Stimulated activated CD4-positive, alpha-beta T cell treated with anti-CD3 and anti-CD28 coated beads, Interleukin-15, amount 100 ng/mL, for 48 hours (primary cell): ENCODE results near the gene ARAP1.
A peak's percentile ranks its signal among the peaks of the same experiment; 100 is the strongest.

Source experiments
- DNase-seq, 2 donors: peaks; one replicate each; pipeline ENCODE4 v3.0.0-alpha.2; 2020; ENCODE audit warnings: low read depth in 2 of 2

ARAP1 gene

DNA sequence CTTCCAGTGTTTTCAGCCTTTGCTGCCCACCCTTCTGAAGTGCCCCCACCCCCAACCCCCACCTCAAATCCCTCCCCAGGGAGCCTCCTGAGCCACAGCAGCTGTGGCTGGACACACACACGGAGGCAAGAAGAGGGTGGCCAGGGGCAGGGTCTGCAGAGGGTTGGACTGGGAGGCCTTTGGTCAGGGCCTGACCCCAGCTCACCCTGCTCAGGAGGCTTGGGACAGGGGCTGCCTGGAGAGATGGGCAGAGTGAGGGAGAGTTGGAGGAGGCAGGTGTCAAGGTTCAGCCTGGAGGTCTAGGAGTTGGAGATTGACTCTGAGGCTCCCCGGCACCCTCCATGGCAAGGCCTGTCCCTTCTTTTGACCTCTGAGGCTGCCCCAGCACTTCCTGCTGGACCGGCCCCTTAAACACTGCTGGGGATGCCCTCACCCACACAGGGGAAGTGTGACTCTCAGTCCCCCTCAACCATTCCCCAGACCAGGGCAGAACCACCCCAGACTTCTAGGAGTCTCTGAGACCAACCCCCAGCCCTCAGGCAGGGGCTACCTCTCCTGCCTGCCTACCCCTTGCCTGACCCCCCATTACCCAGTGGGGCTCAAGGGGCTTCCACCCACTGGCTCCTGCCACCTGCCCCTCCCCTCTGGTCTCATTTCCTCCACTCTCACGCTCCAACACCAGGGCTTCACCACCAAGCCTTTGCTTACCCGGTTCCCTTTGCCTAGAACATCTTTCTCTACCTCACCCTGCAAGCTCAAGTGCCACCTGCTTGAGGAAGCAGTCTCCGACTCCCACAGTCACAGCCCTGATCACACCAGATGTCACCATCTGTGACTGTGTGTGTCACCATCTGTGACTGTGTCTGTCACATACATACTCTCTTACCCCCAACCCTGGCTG, 8.6 kb downstream of the ARAP1 start:
- no peak for DNase-seq

DNA sequence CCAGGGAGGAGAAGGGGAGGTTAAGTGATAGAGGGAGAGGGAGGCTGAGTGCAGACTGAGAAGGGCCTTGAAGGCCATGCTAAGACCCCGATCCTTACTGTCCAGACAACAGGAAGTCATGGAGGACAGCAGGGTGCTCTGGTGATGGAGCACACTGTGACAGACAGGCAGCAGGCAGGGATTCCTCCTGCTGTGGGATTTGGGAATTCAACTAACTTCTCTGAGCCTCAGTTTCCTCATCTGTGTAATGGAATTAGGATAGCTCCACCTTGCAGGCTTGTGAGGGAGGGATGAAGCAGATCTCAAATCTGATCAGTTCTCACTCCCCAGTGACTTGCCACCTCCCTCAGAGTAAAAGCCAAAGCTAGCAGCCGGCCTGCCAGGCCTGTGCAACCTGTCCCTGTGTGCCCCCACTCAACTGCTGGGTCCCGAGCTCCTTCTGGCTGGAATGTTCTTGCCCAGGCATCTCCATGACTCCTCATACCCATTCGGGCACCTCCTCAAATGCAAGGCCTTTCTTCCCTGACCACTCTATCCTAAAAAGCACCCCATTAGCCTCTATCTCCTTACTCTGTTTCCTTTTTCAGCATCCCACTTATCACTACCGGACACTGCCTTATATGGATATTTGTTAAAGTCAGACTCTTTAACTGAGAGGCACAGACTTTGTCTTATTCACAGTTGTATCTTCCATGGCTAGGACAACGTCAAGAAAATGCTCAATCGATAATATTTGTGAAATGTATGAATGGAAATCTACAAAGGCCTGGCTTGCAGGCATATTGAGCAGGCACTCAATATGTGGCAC, 9.5 kb downstream of the ARAP1 start:
- DNase-seq: no peak

DNA sequence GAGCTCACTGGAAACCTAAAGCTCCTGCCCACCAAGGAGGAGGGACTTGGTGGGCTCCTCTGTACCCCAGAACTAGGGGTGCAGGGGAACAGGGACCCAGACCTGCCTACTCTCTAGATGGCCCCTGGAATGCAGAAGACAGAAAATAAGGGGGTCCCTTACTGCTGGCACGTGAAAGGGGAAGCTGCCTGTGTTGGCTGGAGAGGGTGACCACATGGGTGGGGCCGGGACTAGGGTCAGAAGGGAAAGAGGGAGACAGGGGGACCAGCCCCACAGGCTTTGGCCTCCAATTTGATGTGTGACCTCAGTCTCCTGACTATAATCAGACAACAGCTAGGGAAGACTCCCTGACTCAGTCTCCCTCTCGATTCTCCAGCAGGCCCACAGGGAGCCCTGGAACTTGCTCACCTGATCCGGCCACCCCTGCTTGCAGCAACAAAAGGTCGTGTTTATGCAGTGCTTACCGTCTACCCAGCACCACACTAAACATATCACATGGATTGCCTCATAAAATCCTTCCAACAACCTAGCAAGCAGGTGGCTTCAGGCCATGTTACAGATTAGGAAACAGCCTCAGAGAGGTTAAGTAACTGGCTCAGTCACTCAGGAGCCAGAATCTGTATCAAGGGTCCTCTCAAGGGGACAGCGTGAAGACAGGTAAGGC, 10.2 kb downstream of the ARAP1 start:
- DNase-seq: no peak

DNA sequence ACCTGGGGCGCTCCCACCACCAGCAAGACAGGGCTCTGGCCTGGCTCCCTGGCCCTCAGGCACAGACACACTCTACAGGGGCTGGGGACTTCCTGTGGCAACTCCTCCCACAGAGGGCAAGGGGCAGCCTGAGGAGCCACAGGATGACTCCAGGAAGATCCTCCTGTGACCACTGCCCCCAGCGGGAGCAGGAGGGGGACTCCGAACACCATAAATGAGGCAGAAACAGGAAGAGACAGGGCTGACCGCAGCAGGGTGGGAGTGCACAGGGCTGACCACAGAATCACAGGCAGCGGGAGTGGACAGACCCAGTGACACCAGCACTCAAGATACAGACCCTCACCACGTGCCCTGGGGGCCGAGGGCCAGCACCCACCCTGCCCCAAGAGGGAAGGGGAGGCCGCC, 10.8 kb downstream of the ARAP1 start:
- DNase-seq: no peak

DNA sequence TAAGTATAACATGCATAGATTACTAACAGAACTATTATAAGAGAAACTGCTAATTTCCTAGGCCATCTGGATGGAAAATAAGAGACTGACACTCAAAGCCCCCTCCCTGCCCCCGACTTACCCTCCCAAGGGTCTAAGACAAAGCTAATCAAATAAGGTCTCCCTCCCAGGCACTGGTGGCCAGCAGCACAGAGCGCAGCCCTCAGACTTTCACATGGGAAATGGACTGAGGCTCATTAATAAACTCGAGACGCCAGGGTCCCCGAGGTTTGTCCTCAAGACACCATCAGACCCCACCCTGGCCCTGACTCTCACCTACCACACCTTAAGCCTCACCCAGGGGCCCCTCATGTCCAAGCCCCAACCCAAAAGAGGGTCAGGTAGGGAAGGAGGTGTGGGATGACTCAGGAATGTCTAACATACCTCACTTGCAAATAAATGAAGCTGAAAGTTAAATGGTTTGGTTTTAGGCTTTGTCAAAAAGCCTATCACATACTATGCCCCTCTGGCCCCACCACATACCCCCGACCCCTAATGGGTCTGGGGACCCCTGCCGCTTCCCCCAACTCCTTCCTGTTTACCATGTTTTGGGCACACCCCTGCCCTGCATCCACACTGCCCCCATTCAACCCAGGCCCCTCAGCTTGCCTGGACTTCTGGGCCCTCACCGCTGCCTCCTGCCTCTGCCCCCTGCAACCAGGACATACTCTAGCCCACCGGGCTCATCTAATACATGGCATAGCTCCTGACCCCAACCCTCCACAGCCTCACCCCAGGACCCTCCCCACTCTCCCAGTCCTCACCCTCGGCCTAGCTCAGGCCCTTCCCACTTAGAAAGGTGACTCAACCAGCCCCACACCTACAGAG, 11.4 kb downstream of the ARAP1 start:
- DNase-seq: no peak

DNA sequence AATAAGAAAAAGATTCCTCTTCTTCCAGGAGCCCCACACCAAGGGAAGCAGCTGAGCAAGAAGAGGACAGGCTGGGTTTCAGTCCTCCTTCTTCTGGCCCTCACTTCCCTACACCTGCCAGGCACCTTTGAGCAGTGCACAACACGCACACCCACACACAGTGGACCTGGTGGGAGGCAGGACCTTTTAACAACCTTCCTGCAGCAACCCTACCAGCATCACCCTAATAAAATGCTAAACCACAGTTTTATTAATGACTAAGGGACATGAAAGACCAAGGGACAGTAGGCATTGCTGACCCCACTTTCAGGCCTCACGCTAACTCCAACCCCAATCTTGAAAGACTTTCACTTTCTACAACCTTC, 12.2 kb downstream of the ARAP1 start:
- no peak for DNase-seq

DNA sequence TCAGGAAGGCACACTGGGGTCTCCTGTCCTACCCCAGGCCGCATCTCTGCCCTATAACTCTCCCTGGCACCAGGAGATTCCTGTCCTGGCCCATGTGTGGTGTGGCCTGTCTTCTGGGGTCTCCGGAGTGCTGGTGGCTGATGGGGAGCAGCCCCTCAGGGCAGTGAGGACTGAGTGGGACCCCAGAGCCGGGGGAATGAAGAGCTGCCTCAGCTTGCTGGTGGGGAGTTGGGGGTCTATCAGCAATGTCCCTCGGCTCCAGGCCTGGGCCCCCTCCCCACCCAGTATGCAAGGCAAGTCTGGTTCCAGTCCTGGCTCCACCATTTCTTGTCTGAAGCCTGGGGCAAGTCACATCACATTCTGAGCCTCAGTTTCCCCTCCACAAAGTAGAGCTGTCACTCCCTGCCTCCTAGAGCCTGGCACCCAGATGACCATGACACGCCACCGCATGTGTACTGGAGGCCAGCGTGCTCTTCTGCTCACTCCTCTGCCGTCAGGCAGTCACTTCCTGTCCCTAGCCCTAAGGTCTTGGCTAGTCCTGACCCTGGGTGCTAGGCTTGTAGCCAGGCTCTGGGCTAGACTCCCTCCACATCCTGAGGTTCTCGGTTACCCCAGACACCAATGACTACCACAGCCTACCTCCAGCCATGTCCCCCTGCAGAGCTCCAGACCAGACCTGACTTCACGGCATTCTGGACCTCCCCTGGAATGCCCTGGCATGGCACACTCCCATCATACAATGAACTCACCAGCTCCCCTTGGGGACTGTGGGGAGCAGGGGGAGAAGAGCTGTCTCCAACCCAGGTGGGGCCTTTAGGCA, 12.8 kb downstream of the ARAP1 start:
- no peak for DNase-seq

DNA sequence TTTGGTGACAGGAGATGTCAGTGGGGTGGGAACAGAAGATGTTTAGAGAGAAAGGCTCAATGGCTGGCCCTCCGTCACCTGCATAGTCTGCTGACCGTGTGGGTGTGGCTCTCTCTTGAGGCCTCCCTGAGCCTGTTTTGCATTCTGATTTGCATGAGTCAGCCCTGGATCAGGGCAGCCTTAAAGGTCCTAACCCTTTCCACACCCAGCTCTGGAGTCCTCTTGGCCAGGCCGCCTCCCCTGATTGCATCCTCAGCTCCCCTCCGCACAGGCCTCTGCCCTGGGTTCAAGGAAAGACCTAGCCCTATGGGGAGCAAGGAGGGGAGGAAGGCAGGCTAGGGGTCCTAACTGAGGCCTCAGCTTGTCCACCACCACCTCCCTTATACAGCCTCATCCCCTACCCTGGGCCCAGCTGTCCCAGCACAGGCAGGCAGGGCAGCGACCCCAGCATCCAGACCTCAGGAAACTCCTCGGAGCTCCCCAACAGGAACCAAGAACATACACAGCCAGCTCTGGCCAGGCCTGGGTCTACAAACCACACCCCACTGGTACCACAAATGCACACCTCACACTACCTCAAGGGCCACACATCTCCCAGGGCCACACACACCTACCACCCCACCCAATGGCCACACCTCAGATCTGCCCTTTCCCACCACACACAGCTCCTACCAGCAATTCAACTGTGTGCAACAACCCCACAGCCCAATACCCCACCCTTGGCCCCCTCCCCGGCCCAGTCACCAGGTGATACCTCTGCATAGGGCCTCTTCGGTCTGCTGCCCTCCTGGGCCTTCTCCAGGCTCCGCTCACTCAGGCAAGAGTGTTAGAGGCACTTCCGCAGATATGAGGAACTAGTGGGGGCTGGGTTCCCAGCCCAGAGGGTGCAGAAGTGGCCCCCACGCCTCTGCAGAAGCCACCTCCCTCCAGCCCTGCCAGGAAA, 13.7 kb downstream of the ARAP1 start:
- no peak for DNase-seq

DNA sequence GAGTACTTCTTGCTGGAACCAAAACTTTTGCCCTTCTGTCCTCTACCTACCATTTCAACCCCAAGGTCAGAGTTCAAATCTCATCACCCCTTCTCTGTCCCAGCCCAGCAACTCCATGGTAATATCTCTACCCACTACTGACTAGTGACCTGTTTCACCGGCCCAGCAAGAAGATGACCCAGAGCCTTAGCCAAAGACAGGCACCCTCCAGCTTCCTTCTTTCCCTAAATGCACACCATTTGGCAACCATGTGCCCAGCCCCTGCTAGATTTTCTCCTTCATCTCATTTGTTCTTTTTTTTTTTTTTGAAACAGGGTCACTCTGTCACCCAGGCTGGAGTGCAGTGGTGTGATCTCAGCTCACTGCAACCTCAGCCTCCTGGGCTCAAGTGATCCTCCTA, 14.9 kb downstream of the ARAP1 start:
- DNase-seq: no peak

DNA sequence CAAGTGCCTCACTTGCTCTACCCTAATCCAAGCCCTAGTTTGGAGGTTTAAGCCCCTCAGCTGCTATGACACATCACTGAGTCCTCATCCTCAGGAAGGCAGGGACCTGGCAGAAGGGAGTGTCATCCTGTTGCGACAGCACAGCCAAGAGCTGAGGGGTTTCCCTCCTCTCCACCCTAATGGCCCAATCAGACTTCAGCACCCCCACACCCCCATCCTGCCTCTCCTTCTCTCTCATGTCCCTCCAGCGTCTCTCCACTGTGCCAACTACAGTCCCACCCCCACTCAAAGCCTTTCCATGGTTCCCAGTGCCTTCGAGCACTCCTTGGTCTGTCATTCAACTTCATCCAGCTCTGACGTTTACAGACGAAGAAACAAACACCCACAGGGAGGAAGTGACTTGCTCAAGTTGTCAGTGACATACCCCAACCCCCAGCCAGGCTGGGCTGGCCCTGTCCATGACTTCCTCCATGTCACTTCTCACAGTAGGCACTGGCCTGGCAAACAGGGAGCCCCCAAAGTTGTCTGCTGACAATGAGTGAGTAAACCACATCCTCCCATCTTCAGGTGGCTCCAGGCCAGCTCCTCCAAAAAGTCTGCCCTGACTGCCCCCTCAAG, 15.6 kb downstream of the ARAP1 start:
- DNase-seq: peak; percentile 42 to 49

DNA sequence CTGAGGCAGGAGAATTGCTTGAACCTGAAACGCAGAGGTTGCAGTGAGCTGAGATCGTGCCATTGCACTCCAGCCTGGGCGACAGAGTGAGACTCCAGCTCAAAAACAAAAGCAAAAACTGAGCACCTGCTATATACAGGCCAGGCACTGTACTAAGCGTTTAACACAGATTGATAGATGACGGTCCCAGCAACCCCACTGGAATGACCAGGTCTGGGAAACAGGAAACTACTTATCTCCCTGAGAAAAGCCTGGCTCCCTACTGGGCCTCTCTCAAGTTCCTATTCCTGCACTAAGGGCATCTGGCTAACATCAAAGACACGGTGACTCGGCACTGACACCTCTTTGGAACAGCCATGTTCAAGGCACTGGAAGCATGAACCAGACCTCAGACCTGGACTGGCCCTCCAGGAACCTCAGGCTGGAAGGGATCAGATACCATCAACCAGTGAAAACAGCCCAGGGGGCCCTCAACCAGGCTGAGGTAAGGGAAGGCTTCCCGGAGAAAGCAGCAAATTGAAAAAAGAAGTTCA, 16.6 kb downstream of the ARAP1 start:
- DNase-seq: no peak

DNA sequence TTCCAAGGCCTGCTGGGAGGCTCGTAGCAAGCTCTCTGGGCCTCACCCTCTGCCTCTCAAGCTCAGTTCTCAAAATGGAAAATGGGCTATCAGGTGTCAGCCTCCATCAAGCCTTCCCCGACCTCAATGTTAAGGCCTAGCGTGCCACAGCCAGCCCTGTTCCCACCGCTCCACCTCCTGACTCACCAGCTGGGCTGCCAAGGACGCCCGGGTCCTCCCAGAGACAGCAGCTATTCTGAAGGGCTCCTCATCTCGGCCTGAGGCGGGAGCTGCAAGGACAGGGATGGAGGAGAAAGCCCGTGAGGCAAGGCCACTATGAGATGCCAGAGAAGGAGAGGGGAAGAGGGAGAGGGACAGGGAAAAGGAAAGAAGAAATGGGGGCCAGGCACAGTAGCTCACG, 19.9 kb downstream of the ARAP1 start:
- no peak for DNase-seq

DNA sequence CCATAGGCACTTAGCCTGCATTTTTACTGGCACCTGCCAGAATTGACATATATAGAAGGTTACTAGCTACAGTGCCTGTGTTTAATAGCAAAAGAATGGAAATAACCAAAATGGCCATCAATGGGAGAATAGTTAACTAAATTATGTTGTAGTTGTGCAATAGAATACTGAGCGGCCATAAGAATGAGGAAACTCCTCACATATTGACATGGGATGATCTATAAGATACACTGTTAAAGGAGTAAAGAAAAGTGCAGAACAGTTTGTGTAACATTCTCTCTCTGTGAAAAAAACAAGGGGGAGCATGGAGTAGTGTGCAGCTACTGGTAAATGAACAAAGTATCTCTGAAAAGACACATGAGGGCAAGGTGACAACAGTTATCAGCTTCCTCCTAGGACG, 21.5 kb downstream of the ARAP1 start:
- no peak for DNase-seq

DNA sequence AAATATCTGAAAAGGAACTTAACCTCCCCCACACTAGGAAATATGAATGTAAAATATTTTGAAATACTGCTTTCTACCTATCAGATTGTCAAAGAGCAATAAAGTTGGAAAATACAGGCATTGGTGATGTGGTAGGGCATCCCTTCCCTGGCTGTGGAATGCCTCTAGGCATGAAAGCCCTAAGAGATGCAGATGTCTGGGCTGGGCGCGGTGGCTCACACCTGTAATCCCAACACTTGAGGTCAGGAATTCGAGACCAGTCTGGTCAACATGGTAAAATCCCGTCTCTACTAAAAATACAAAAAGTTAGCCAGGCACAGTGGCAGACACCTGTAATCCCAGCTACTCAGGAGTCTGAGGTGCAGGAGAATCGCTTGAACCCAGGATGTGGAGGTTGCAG, 22.0 kb downstream of the ARAP1 start:
- no peak for DNase-seq

DNA sequence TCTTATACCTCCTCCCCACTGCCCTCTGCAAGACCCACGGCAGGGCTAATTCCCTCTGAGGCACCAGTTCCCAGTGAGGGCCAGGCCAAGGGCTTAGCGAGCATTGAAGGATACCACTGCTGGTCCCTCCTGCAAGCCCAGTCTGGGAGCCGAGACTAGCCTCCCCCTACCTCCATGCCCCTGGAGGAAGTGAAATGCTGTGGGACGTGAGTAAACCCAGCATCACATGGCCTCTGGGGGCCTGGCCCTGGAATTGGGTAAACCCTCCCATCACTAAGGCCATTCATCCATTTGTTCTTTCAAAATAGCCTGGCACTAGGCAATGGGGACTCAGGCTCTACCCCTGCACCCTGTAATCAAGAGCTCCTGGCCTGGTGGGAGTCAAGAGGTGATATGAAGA, 24.7 kb downstream of the ARAP1 start:
- DNase-seq: no peak

DNA sequence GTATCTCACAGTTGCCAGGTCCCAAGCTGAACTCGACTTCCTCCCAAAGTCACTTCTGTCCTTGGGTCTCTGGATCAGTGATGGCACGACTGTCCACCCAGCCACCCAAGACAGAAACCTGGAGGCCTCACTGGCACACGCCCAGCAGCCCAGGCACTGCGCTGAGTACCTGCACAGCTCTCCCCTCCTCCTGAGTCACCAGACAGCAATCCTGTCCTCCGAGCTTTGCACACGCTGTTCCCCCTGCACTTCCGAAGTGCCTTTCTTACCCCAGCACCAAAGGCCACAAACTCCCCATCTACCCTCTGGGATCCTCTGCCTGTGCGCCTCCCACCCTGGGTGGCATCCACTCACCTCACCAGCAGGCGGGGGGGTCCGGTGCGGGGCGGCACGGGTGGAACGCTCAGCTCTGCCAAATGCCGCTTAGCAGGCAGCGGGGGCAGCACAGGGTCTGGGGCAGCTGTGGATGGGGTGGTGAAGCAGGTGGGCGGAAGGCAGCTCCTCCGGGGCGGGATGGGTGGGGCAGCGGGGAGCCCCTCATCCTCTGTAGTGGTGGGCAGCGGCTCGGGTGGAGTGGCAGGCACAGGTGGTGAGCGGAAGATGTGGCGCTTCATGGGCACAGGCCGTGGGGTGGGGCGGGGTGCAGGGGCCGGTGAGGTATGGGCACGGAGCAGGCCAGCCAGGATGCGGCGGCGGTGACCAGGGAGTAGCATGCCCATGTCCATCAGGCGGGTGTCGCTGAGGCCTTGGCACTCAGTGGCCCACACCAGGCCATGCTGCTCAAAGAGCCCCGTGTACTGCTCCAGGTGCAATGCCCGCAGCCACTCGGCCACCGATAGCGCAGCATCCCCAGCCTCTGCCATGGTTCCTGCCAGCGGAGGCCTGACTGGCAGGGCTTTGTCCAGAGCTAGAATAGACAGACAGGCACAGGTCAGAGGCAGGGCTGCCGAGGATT, 25.7 kb downstream of the ARAP1 start:
- no peak for DNase-seq

DNA sequence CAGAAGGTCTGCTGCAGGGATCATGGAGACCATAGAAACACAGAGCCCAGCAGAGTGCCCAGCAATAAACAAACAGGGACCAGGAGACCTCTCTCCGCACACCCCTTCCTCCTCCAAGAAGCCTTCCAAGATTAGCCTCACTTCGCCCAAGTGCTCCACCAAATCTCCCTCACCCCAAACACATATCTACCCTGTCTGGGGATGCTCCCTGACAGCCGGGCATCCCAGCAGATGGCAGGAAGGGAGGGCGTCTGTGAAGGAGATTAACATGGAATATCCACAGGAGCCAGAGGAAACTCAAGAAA, 26.5 kb downstream of the ARAP1 start:
- DNase-seq: no peak
